22Rv1 (cell line): ENCODE measurements around the gene GGA2.

Source experiments
- H3K27ac ChIP-seq: fragments of 450-650 bp; 2 replicates; pipeline ENCODE4 v1.5.1; 2017
- CTCF ChIP-seq: fragments of 450-650 bp; IDR thresholded peaks from 2 replicates; pipeline ENCODE4 v1.5.1; 2017; ENCODE audit warnings: mild to moderate bottlenecking
- ZFX ChIP-seq: fragments of 450-650 bp; IDR thresholded peaks from 2 replicates; pipeline ENCODE4 v1.6.1; 2017; ENCODE audit warnings: antibody characterized with exemption, borderline replicate concordance

Gene GGA2

GRCh38 chr16:23497543-23497868 is 12.8 kb downstream of the GGA2 start:
- H3K27ac ChIP-seq, result no peak overlapping the region
- TF ChIP-seq CTCF, result no peak
- TF ChIP-seq ZFX, result no peak

GRCh38 chr16:23496821-23497542 is 13.3 kb downstream of the GGA2 start:
- TF ChIP-seq CTCF (no peak), ZFX (no peak)
- H3K27ac ChIP-seq, result no peak overlapping the region

- H3K27ac ChIP-seq, result no peak overlapping the region
- no peak for TF ChIP-seq ZFX
- TF ChIP-seq CTCF, result no peak
These were observed 14.6 kb downstream of the GGA2 start for GRCh38 chr16:23495671-23496070.

GRCh38 chr16:23494188-23494587 is 16.1 kb downstream of the GGA2 start:
- no peak for TF ChIP-seq ZFX
- TF ChIP-seq CTCF, result no peak
- H3K27ac ChIP-seq, result no peak overlapping the region

GRCh38 chr16:23491490-23492391 is 18.6 kb downstream of the GGA2 start:
- no peak for TF ChIP-seq ZFX
- no peak for TF ChIP-seq CTCF
- no peak overlapping the region for H3K27ac ChIP-seq

GRCh38 chr16:23486480-23486879 is 23.8 kb downstream of the GGA2 start:
- TF ChIP-seq ZFX, result no peak
- no peak for TF ChIP-seq CTCF
- no peak overlapping the region for H3K27ac ChIP-seq

- TF ChIP-seq ZFX (no peak), CTCF (no peak)
- H3K27ac ChIP-seq, result no peak overlapping the region
These were observed 24.5 kb downstream of the GGA2 start for GRCh38 chr16:23485841-23486240.
